ENCODE data around the gene STK25.

Gene STK25

GRCh38 chr2:241508240-241509154 lies at the start of gene STK25:
Gene STK25 (minus strand): TSS chr2:241508584. CDS start chr2:241508035, 549 bp downstream.
- DNase-seq (ENCODE audit: low read depth) = peak; percentile 94

DNA sequence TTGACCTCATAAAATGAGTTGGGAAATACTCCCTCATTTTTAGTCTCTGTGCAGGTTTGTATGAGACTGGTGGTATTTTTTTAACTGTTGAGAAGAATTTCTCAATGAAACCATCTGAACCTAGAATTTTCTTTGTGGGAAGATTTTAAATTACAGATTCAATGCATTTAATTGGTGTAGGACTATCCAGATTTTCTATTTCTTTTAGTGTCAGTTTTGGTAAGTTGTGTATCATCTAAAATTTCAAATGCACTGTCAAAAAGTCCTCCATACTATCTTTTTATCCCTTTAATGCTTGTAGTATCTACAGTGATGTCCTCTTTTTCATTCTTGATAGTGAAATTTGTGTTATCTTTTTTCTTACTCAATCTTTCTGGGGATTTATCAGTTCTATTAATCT lies 48.4 kb upstream of the STK25 start:
- DNase-seq (ENCODE audit: low read depth) = no peak

DNA sequence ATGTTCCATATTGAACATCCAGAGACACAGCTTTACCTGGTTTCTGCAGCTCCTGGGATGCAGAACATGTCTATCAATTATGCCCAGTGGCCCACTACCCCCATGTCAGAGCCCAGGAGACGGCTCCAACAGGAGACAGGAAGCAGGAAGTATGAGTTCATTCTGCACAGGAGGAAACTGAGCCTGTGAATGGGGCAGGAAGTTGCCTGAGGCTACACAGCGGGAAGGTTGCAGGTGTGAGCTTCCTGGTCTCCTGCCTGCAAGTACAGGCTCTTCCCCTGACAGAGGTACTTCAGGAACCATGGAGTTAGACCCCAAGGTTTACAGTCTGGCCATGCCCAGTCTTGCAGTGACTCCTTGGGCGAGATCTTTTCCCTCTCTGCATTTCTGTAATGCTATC lies 47.3 kb upstream of the STK25 start:
- no peak for DNase-seq (ENCODE audit: low read depth)

GRCh38 chr2:241554610-241555322 lies 46.4 kb upstream of the STK25 start:
- DNase-seq (ENCODE audit: low read depth) = no peak

- no peak for DNase-seq (ENCODE audit: low read depth)
Measured at GRCh38 chr2:241553981-241554380, 45.6 kb upstream of the STK25 start.

GRCh38 chr2:241553512-241553830 lies 45.1 kb upstream of the STK25 start:
- no peak for DNase-seq (ENCODE audit: low read depth)

DNA sequence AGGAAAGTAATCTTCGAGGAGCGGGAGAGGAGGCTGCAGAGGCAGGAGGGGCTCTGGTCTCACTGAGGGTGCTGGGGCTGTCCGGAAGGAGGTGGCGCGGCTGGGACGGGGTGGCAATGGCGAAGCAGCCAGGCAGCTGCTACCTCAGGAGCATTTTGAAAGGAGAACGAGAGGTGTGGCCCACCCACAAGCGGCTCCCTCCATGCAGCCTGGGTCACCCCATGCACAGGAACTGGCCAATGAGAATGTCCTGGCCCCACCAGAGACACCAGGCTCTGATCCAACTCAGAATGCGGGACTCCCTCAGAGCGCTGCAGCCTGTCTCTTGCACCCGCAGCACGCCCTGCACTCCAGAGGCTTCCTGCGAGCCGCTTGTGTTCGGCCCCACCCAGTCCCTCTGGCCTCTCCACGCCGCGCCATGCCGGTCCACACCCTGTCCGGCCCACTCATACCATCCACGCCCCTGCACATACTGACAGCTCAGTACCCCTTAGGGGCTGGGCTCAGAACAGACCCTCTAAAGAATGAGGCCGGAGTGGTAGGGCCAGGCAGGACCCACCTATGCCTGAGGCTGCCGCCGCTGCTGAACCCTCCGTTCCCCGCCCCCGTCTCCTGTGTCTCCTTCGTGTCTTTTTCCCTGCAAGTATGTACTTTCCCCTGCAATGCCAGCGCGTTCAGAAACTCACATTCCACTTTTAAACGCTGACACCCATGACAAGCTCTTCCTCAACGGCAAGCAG lies 43.8 kb upstream of the STK25 start:
- DNase-seq (ENCODE audit: low read depth) = no peak

DNA sequence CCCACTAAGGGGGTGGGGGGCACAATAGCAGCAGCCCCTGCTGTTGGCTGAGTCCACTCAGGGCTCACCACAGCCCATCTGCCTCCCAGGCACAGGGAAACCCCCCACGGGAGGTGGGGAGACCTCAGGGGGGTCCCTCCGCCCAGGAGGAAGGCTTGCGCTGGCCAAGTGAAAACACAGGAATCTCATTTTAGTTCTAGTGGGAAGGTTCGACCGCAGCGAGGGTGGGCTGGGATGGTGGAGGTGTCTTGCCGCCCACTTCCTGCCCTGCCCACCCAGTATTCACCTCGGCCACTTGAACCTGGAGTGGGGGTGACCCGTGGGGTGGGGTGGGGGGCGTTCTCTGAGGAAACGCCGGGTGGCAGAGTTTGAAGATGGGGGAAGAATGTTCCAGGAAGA lies 43.2 kb upstream of the STK25 start:
- no peak for DNase-seq (ENCODE audit: low read depth)

DNA sequence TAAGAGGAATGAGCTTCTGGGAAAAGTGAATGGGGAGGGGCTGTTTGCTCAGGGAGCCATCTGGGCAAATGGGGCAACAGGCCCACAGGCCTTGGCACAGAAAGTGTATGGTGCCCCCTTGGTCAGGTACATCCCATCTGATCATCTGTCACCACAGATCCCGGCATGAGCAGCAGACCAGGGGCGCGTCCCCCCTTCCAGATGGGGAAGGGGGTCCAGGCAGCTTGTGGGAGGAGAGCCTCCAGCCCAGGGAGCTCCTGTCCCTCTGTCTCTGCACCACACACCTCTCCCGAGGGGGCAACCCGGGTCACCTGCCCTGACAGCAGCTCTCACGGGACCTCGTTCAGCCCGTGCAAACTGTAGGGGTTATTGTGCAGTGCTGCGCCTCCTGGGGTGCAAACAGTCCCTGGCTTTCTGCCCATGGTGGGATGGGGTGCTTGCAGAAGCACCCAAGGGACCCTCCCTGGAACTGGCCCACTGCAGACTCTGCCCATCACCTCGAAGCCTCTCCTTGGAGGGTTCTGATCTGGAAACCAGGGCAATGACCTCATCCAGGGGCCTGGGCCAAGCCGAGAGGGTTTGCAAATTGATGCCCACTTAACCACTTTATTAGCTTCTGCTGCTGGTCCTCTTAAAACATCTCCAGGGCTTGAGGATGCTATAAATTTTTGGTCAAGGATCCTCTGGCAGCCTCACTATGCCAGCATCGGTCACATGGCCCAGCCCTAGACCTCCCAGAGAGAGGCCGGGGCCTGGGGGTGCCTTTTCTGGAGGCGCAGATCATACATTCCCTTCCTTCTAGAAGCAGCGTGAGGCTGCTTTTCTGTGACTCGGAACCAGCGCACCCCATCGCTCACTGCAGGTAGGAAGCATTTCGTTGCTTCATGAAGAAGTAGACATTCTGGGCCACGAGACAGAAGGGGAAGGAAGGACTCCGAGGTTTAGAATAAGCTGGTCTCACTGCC lies 42.5 kb upstream of the STK25 start:
- no peak for DNase-seq (ENCODE audit: low read depth)

DNA sequence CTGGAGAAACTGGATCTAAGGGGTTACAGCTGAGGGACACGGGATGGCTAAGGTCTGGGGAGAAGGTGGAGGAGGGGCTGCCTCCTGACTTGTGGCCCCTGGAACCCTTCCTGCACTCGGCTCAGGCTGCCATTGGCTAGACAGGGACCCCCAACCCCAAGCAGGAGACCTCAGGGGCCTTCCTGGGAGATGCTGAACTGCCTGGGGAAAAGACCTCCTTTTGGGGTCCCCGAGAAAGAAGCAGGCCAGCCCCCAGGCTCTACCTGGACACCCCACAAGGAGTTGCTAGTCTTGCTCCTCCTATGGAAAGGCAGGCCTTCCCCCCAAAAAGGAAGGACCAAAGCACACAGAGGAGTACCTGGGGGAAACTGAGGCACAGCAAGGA lies 40.1 kb upstream of the STK25 start:
- DNase-seq (ENCODE audit: low read depth) = no peak

GRCh38 chr2:241547781-241548450 lies 39.5 kb upstream of the STK25 start:
- no peak for DNase-seq (ENCODE audit: low read depth)

DNA sequence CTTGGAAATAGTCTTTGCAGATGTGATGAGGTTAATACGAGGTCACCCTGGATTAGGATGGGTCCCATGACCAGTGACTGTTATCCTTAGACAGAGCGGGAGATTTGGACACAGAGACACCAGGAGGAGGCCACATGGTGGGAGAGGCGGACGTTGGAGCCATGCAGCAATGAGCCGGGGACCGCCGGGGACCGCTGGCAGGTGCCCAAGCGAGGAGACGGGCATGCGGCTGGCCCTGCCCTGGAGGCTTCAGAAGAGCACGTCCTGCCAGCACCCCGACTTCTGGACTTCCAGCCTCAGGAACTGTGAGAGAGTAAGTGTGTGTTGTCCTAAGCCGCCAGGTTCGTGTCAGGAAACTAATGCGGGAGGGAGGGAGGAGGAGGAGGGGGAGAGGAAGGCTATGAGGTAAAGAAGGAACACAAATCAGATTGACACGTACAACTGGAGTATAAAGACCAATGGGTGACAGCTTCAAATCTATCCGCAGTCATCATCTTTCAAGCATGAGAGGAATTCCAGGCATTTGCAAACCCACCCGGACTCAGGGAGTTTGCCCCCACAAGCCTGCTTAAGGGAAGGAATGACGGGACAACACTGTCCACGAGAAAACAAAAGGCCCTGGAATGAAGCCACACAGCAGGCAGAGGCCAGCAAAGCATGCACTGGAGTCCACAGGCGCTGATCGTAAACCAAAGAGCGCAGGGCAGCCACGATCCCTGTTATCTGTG lies 38.6 kb upstream of the STK25 start:
- no peak for DNase-seq (ENCODE audit: low read depth)

GRCh38 chr2:241545523-241546473 lies 37.4 kb upstream of the STK25 start:
- no peak for DNase-seq (ENCODE audit: low read depth)

DNA sequence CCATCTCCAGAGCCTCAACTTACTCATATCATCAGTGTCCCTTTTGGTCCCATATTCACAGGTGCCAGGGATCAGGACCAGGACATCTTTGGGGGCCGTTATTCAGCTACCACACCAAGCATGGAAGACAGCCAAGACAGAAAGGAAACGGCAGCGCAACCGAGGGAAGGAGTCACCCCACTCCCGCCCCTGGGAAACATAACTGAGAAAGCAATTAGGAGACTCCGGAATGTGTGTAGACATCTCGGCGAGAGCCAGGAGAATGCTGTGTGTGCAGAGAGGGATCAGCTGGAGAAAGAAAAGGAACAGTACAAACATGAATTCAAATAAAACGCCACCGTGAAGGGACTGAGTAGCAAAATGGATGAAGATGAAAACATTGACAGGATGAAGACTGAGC lies 36.7 kb upstream of the STK25 start:
- DNase-seq (ENCODE audit: low read depth) = no peak

- no peak for DNase-seq (ENCODE audit: low read depth)
Measured at GRCh38 chr2:241542278-241542605, 33.9 kb upstream of the STK25 start.

GRCh38 chr2:241541564-241542277 lies 33.3 kb upstream of the STK25 start:
- no peak for DNase-seq (ENCODE audit: low read depth)

- peak; percentile 47 for DNase-seq (ENCODE audit: low read depth)
Measured at GRCh38 chr2:241540771-241541561, 32.6 kb upstream of the STK25 start.

- DNase-seq (ENCODE audit: low read depth) = no peak
Measured at GRCh38 chr2:241540401-241540770, 32.0 kb upstream of the STK25 start.
